Stimulated activated CD4-positive, alpha-beta T cell treated with anti-CD3 and anti-CD28 coated beads, Interleukin-15, amount 100 ng/mL, for 1 hour (primary cell): ENCODE measurements around the gene SHROOM3.
"Not testable (repeated sequence)": the region's sequence is repeated elsewhere in the genome, so short reads cannot be mapped to it uniquely, and the experiment has no call there.

Source experiments
- DNase-seq, 2 donors: peaks; one replicate each; pipeline ENCODE4 v3.0.0-alpha.2; 2020; ENCODE audit warnings: low read depth in 1 of 2, low spot score in 1 of 2

The SHROOM3 gene

GRCh38 chr4:76716658-76717057 is 281.6 kb downstream of the SHROOM3 start:
- no peak for DNase-seq

GRCh38 chr4:76717431-76717830 is 282.4 kb downstream of the SHROOM3 start:
- DNase-seq, result no peak

- DNase-seq, result no peak
Observed at GRCh38 chr4:76718021-76718420, 283.0 kb downstream of the SHROOM3 start.

- no peak for DNase-seq
Observed at GRCh38 chr4:76718831-76719230, 283.8 kb downstream of the SHROOM3 start.

GRCh38 chr4:76720121-76720520 is 285.1 kb downstream of the SHROOM3 start:
- DNase-seq, result no peak

GRCh38 chr4:76722146-76722545 is 287.1 kb downstream of the SHROOM3 start:
- not testable (repeated sequence) for DNase-seq

GRCh38 chr4:76722838-76723237 is 287.8 kb downstream of the SHROOM3 start:
- DNase-seq, result no peak

- DNase-seq, result no peak
Observed at GRCh38 chr4:76723373-76723772, 288.3 kb downstream of the SHROOM3 start.

GRCh38 chr4:76723924-76724323 is 288.9 kb downstream of the SHROOM3 start:
- no peak for DNase-seq

GRCh38 chr4:76725039-76725438 is 290.0 kb downstream of the SHROOM3 start:
- DNase-seq, result no peak

GRCh38 chr4:76726176-76726575 is 291.1 kb downstream of the SHROOM3 start:
- no peak for DNase-seq

- DNase-seq, result no peak
Observed at GRCh38 chr4:76726631-76727030, 291.6 kb downstream of the SHROOM3 start.

- not testable (repeated sequence) for DNase-seq
Observed at GRCh38 chr4:76727934-76728333, 292.9 kb downstream of the SHROOM3 start.

- DNase-seq, result no peak
Observed at GRCh38 chr4:76729460-76729859, 294.4 kb downstream of the SHROOM3 start.

- DNase-seq, result no peak
Observed at GRCh38 chr4:76729980-76730379, 295.0 kb downstream of the SHROOM3 start.

- DNase-seq, result no peak
Observed at GRCh38 chr4:76732246-76732645, 297.2 kb downstream of the SHROOM3 start.

- no peak for DNase-seq
Observed at GRCh38 chr4:76733068-76733771, 298.2 kb downstream of the SHROOM3 start.

- DNase-seq, result no peak
Observed at GRCh38 chr4:76736414-76736813, 301.4 kb downstream of the SHROOM3 start.

GRCh38 chr4:76737180-76737579 is 302.2 kb downstream of the SHROOM3 start:
- no peak for DNase-seq

- DNase-seq, result no peak
Observed at GRCh38 chr4:76737771-76738085, 302.7 kb downstream of the SHROOM3 start.

- no peak for DNase-seq
Observed at GRCh38 chr4:76738086-76738931, 303.3 kb downstream of the SHROOM3 start.

GRCh38 chr4:76740192-76740591 is 305.2 kb downstream of the SHROOM3 start:
- DNase-seq, result no peak
